Nucleus accumbens (tissue), 56 donors: ENCODE data around the gene SLX9.

Source experiments
- DNase-seq, 56 donors: peaks; one replicate each; lab custom pipeline; 2025; lab: John Stamatoyannopoulos, UW

Gene SLX9

GRCh38 chr21:44939532-44940115 is at the start of gene SLX9:
TSS of gene SLX9 (plus strand) at chr21:44940029. CDS start at chr21:44940058, 29 bp downstream.
- DNase-seq: peak in 46 of 56 donors; percentile 22 to 84 (median 58)

GRCh38 chr21:44890338-44890931 is 49.4 kb upstream of the SLX9 start:
- DNase-seq: no peak

GRCh38 chr21:44890961-44891541 is 48.8 kb upstream of the SLX9 start:
- no peak for DNase-seq

- DNase-seq: no peak
Measured at GRCh38 chr21:44891631-44892031, 48.2 kb upstream of the SLX9 start.

- no peak for DNase-seq
Measured at GRCh38 chr21:44892095-44892494, 47.7 kb upstream of the SLX9 start.

- peak in 10 of 56 donors; percentile 8 to 67 (median 21) for DNase-seq
Measured at GRCh38 chr21:44892536-44893277, 47.1 kb upstream of the SLX9 start.

- no peak for DNase-seq
Measured at GRCh38 chr21:44893278-44893556, 46.6 kb upstream of the SLX9 start.

GRCh38 chr21:44893948-44894656 is 45.7 kb upstream of the SLX9 start:
- no peak for DNase-seq

- DNase-seq: no peak
Measured at GRCh38 chr21:44894687-44895302, 45.0 kb upstream of the SLX9 start.

- DNase-seq: no peak
Measured at GRCh38 chr21:44895859-44896258, 44.0 kb upstream of the SLX9 start.

GRCh38 chr21:44896561-44897286 is 43.1 kb upstream of the SLX9 start:
- DNase-seq: no peak

- DNase-seq: no peak
Measured at GRCh38 chr21:44897326-44898010, 42.4 kb upstream of the SLX9 start.

GRCh38 chr21:44898011-44898488 is 41.8 kb upstream of the SLX9 start:
- DNase-seq: no peak

GRCh38 chr21:44898851-44899767 is 40.7 kb upstream of the SLX9 start:
- DNase-seq: no peak

GRCh38 chr21:44899768-44900558 is 39.9 kb upstream of the SLX9 start:
- no peak for DNase-seq

GRCh38 chr21:44900559-44901251 is 39.1 kb upstream of the SLX9 start:
- no peak for DNase-seq
